HG03045 (cell line): Measurements from ENCODE around the gene TAGLN.
"Not testable (repeated sequence)": the region's sequence is repeated elsewhere in the genome, so short reads cannot be mapped to it uniquely, and the experiment has no call there.

Experiments
- ATAC-seq: cut with Tn5 transposase; IDR thresholded peaks from one replicate; pipeline ENCODE4 v1.9.1; 2021; ENCODE audit warnings: mild to moderate bottlenecking, moderate library complexity; ENCODE audit not compliant: unreplicated experiment

The TAGLN gene

GRCh38 chr11:117195258-117195657 is 3.9 kb upstream of the TAGLN start:
- ATAC-seq = no peak

GRCh38 chr11:117195761-117196160 is 3.4 kb upstream of the TAGLN start:
- no peak for ATAC-seq

GRCh38 chr11:117197006-117197405 is 2.2 kb upstream of the TAGLN start:
- ATAC-seq = no peak

GRCh38 chr11:117197516-117198456 is 1.4 kb upstream of the TAGLN start:
- ATAC-seq = no peak

GRCh38 chr11:117198613-117199012 is 557 bp upstream of the TAGLN start:
- no peak for ATAC-seq

- no peak for ATAC-seq
These were observed 994 bp downstream of the TAGLN start for GRCh38 chr11:117199916-117200812.

GRCh38 chr11:117200813-117201657 is 1.9 kb downstream of the TAGLN start:
- no peak for ATAC-seq

GRCh38 chr11:117201658-117202305 is 2.6 kb downstream of the TAGLN start:
- no peak for ATAC-seq

GRCh38 chr11:117202386-117203068 is 3.4 kb downstream of the TAGLN start:
- no peak for ATAC-seq

GRCh38 chr11:117203069-117203407 is 3.9 kb downstream of the TAGLN start:
- no peak for ATAC-seq

GRCh38 chr11:117204283-117205080 is 5.3 kb downstream of the TAGLN start:
- ATAC-seq = no peak

GRCh38 chr11:117205211-117205818 is 6.1 kb downstream of the TAGLN start:
- ATAC-seq = no peak

GRCh38 chr11:117206111-117206510 is 6.9 kb downstream of the TAGLN start:
- not testable (repeated sequence) for ATAC-seq

GRCh38 chr11:117206859-117207258 is 7.7 kb downstream of the TAGLN start:
- ATAC-seq = not testable (repeated sequence)

GRCh38 chr11:117207481-117207880 is 8.3 kb downstream of the TAGLN start:
- ATAC-seq = not testable (repeated sequence)

- not testable (repeated sequence) for ATAC-seq
These were observed 9.5 kb downstream of the TAGLN start for GRCh38 chr11:117208710-117209109.

- ATAC-seq = not testable (repeated sequence)
These were observed 10.4 kb downstream of the TAGLN start for GRCh38 chr11:117209351-117210125.

- no peak for ATAC-seq
These were observed 11.4 kb downstream of the TAGLN start for GRCh38 chr11:117210620-117211019.
